Measurements from ENCODE around the gene MLYCD.
A peak's percentile ranks its signal among the peaks of the same experiment; 100 is the strongest.
"Not testable (repeated sequence)": the region's sequence is repeated elsewhere in the genome, so short reads cannot be mapped to it uniquely, and the experiment has no call there.

Gene MLYCD

DNA sequence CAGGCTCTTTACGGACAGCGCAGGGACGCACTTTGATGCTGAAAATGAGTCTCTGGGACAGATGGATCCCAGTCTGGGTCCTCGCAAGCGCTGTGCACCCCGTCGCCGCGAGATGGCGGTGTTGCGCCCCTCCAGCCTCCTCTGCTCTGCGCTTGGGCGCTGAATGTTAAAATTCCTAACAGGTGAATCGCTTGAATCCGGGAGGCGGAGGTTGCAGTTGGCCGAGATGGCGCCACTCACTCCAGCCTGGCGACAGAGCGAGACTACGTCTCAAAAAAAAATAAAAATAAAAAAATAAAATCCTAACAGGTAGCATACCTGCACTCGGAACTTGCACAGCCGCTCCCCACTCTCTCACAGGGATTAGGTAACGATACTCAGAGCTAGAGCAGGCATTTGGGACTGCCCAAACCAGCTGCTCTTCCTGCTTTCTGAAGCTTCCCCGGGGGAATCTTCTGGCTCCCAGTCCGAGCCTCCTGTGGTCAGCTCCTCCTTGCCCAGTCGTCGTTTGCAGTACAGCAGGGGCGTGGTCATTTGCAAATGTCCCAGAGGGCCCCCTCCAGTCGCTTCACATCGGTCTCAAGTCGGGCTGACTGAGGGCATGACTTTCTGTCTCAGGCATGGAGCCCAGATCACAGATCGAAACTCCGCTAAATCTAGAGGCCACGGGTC lies 27.9 kb downstream of the MLYCD start:
- DNase-seq, result peak; percentile 44

- no peak for DNase-seq
Observed at GRCh38 chr16:83928341-83929055, 29.6 kb downstream of the MLYCD start.

GRCh38 chr16:83929811-83930555 lies 31.1 kb downstream of the MLYCD start:
- DNase-seq, result no peak

DNA sequence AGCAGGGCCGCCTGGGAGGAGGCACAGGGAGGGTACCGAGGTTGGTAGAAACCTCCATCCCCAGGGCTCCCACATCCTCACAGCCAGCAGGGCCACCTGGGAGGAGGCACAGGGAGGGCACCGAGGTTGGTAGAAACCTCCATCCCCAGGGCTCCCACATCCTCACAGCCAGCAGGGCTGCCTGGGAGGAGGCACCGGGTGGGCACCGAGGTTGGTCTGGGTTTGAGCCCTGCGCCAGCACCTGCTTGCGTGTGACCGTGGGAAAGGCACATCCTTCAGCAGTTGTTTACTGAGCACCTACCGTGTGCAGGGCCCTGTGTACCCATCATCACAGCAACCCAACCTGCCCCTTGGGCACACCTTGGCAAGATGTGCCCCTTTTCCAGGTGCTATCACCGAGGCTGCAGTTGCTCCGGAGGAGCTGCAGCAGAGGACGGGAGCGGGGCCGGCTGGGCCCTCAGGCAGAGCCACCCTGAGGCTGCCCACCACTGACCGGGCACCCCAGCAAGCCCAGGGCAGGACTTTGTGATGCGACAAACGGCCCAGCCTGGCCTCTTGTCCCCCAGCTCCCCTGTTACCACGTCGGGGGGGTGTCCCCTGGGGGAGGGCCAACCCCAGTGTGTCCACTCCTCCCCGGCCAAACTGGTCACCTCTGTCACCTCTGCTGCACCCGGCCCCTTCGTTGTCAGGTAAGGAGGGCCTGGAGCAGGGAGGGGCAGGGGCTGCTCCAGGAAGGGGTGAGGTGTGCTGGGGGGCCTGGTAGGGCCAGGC lies 32.0 kb downstream of the MLYCD start:
- no peak for DNase-seq

DNA sequence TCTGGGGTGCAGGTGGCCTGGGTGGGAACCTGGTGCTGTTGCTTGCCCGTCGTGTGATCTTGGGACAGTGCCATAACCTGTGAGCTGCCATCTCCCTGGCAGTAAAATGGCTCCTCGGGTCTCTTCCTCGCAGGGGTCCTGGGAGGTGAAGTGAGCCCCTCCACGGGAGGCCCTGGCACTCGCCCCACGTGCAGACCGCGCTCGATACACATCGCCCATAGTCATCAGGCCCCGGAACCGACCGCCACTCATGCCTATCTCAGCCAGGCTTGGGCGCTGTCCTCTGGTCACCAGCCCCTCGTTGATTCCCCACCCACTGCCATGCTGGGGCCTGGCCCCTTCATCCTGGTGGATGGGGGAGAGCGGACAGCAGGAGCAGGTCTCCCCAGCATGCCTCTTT lies 32.6 kb downstream of the MLYCD start:
- no peak for DNase-seq

DNA sequence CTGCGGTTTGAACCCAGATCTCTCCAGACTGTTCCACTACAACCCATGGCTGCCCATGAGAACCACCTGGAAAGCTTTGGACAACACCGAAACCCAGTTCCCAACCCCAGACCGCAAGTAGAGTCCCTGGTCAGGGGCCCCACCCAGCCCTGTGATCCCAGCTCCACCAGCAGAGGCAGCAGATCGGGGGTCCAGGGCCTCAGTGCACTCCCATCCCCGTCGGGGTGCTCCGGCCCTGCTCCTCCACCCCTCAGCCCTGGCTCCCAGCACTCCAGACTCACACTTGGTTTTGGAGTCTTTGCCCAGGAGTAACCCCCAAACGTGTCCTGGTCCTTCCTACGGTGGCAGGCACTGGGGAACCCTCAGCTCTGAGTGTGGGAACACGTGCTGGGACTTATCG lies 33.4 kb downstream of the MLYCD start:
- no peak for DNase-seq

DNA sequence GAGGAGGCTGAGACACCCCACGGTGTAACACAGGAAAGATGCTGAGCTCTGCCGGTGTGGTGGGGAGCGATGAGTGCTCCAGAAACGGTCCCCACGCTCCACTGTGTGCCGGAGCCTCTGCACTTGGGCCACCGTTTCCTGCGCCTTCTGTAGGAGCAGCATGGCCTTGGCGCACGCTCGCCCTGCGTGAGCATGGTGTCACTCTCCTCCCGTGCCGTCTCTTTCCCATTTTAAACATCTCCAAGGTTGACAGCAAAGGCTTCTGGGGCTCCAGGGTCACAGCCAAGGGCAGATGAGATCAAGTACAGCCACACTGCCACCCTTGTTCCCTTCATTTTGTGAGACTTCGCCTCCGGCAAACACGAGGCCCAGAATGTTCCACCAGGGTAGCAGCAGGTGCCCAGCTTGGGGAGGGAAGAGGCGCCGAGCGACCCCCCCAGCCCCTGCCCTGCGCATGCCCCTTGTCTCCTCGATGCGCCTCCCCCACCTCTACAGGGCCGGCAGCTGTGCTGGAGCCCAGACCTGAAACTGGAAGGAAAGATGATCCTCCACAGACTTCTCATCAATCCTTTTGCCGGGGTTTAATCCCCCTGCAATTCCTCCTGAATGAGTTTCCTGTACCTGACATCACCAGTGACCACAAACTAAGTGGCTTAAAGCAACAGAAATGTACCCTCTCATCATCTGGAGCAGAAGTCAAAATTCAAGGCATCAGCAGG lies 34.2 kb downstream of the MLYCD start:
- no peak for DNase-seq

- DNase-seq, result no peak
Observed at GRCh38 chr16:83933885-83934683, 35.2 kb downstream of the MLYCD start.

- DNase-seq, result no peak
Observed at GRCh38 chr16:83934684-83934977, 35.7 kb downstream of the MLYCD start.

- no peak for DNase-seq
Observed at GRCh38 chr16:83935005-83935857, 36.3 kb downstream of the MLYCD start.

- DNase-seq, result no peak
Observed at GRCh38 chr16:83935858-83936255, 36.9 kb downstream of the MLYCD start.

- no peak for DNase-seq
Observed at GRCh38 chr16:83936581-83937165, 37.8 kb downstream of the MLYCD start.

DNA sequence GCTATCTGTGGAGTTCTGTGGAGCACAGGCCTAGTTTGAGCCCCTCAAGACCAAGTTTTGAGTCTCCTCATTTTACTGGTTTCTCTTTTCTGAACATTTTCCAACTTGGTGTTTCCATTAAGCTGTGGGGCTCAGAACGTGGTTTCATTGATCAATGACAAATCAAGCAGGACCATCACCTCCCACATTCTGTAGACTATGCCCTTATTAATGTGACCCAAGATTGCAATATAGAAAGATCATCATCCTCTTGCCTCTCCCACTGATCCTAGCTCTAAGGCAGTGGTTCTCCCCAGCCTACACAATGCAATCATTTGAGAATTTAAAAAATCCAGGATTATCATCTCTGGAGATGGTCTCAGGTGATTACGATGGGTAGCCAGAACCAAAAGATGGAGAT lies 38.4 kb downstream of the MLYCD start:
- DNase-seq, result no peak

GRCh38 chr16:83937922-83938885 lies 39.3 kb downstream of the MLYCD start:
- no peak for DNase-seq

DNA sequence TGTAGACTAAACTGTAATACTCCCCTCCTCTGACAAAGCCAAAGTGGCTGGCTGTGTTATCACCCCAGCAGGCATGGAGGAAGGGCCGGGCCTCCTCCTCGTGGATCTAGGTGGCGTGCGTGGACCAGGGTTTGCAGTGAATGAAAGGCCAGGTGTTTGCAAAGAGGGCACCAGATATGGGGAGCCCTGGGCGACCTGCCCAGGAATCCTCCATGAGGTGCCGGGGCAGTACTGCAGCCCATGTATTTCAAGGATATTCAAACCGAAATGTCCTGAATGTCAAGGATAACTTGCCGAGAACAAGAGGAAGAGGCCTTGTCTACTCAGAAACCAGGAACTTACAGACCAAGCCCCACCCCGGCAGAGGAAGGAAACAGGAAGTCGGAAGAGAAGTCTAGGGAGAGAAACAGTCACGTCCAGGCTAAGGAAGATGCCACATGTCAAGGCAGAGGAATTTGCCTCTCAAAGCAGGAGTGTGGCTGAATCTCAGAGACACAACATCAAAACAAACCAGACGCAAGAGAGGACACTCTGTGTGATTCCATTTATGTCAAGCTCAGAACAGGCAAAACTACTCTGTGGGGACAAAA lies 40.4 kb downstream of the MLYCD start:
- no peak for DNase-seq

DNA sequence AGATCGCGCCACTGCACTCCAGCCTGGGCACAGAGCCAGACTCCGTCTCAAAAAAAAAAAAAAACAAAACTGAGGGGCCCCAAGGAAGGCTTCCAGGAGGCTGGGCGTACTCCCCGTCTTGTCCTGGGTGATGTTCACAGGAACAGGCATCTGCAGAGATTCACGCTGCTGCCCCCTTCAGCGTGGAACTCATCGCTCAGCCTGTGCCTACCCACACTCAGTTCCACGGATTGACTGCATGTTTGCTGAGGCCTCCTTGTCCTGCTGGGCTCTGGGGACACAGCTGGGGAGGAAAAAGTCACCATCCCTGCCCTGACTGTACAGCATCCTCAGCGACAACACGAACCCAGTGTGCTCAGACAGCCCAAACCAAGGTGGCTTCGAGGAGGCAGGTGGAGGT lies 41.2 kb downstream of the MLYCD start:
- DNase-seq, result no peak

GRCh38 chr16:83940630-83941378 lies 41.9 kb downstream of the MLYCD start:
- DNase-seq, result no peak

DNA sequence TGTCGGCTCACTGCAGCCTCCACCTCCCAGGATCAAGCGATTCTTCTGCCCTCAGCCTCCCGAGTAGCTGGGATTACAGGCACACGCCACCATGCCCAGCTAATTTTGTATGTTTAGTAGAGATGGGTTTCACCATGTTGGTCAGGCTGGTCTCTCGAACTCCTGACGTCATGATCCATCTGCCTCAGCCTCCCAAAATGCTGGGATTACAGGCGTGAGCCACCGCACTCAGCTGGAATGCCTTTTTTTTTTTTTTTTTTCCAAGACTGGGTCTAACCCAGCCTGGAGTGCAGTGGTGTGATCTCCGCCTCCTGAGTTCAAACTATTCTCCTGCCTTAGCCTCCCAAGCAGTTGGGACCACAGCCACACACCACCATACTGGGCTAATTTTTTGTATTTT lies 42.6 kb downstream of the MLYCD start:
- DNase-seq, result not testable (repeated sequence)

All from effector CD4-positive, alpha-beta T cell (primary cell).